Ovary (tissue), 9 donors: ENCODE data around the gene RIPOR3. TPM values are rescaled to one million over a fixed set of nuclear protein-coding genes. Genes with fewer than 3 reads are reported as not detected.

Source experiments
- DNase-seq, 5 donors: peaks; one replicate each; pipeline ENCODE4 v3.0.0-alpha.2; 2019 to 2020
- H3K27ac ChIP-seq, 2 donors: fragments of 200-600 bp; one replicate each; pipeline versions ENCODE4 v1.5.1 to v1.8.0; 2019 to 2022
- H3K27me3 ChIP-seq: fragments of 200-600 bp; one replicate; pipeline ENCODE4 v1.8.0; 2022
- H3K36me3 ChIP-seq: fragments of 200-600 bp; sonication (generic); one replicate; pipeline ENCODE4 v1.5.1; 2019
- H3K4me1 ChIP-seq: one replicate; pipeline ENCODE4 v1.8.1; 2013; ENCODE audit warnings: mild to moderate bottlenecking, moderate library complexity; ENCODE audit not compliant: insufficient read depth
- H3K4me3 ChIP-seq: fragments of 200-600 bp; sonication (generic); one replicate; pipeline ENCODE4 v1.5.1; 2017
- H3K9me3 ChIP-seq, 2 donors: fragments of 200-600 bp in 1 of 2; sonication (generic) in 1 of 2; one replicate each; pipeline versions ENCODE4 v1.5.1 to v1.8.1; 2013 to 2019; ENCODE audit warnings: mild to moderate bottlenecking in 1 of 2, moderate library complexity in 1 of 2
- EP300 ChIP-seq: sonication (generic); formaldehyde crosslinking; IDR thresholded peaks from one replicate; pipeline ENCODE4 v1.6.1; 2017; ENCODE audit warnings: antibody characterized with exemption
- POLR2A ChIP-seq: fragments of 450-650 bp; IDR thresholded peaks from one replicate; pipeline ENCODE4 v1.6.1; 2017; ENCODE audit warnings: antibody characterized with exemption, mild to moderate bottlenecking, moderate library complexity
- WGBS, 3 donors: extraction: QIAGEN DNeasy Blood & Tissue Kit in 1 of 3; methylation state at CpG; one replicate each; pipeline versions ENCODE4 v1.1.5 to v1.1.7; 2013 to 2017; 5-methylcytosine and 5-hydroxymethylcytosine counted together
- intact Hi-C, 4 donors: fragments of 100-400 bp; cut with DNase I; formaldehyde crosslinking; loops; one replicate each; pipeline versions ENCODE4 v1.11.0 to v1.15.1; 2022 to 2023
- polyA plus RNA-seq, 2 donors: library from polyadenylated mRNA; stranded (reverse); fragments of 200-250 nt in 1 of 2; fragments of 350-450 nt in 1 of 2; fragmentation: Illumina TruSeq in 1 of 2; extraction: RNeasy Lipid Tissue Mini Kit (QIAGEN cat#74804) in 1 of 2; gene quantifications; one replicate each; pipeline ENCODE4 v1.2.3, GENCODE V29; 2013 to 2014
- total RNA-seq, 7 donors: library from RNA; depleted of rRNA in 2 of 7; stranded (reverse); fragments of >200 nt in 2 of 7; fragmentation: NEBNext Ultra II Directional in 3 of 7; extraction: Animal tissue kit (Norgen Biotek cat#: 25700) in 3 of 7; gene quantifications; one replicate each; pipeline versions ENCODE4 v1.1.0 to v1.2.4, GENCODE V29; 2016 to 2023
- TF ChIP-seq, protein P1 (sequence below), 3 donors: fragments of 450-650 bp in 2 of 3; fragments of 200-600 bp in 1 of 3; IDR thresholded peaks; one replicate each; pipeline versions ENCODE4 v1.5.1 to v1.8.0; 2016 to 2022; ENCODE audit warnings: antibody characterized with exemption in 3 of 3, mild to moderate bottlenecking in 1 of 3
- donor health status: DM: no; HTN: no; CAD: no; lungs with moderate emphysema.
- donor health status: DM: no; HTN: no; CAD: no.
- donor health status: Bipolar disorder and iron deficiency.
- donor health status: DM: yes; HTN: yes; CAD: no.
- donor health status: DM: no; HTN: no; CAD: no.
- donor health status: DM: yes; HTN: yes; CAD: no.

The RIPOR3 gene
- total and polyA plus RNA-seq, 9 donors: 1.3 to 22.7 (median 8.0) TPM

DNA sequence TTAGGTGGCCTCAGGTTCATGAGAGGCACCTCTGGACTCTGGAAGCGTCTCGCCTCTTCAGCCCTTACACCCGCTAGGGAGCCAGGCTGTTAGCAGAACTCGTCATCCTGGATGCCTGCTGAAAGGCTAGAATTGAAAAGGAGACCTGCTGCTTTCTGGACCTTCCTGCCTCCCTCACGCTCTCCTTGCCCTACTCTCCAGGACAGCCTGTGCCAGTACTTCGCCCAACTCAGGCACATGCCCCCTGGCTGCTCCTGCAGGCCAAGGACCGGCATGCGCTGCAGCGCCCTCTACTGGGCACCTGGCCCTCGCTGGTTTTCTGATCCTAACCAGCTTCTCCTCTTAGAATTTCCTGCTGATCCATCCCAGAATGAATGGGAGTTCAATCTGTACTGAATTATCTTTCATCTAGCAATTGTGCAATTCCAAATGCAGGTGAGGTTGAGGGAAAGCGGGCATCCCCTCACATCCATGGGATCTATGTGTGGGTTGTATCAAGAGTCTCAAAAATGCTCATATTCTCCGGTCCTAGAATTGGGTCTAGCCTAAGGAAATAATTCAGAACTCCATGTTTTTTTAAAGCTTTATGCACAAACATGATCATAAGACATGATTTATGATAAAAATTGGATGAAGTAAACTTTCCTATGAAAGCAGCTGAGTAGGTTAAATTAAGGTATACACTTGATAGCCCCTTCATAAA is 103.2 kb downstream of the RIPOR3 start:
- Histone ChIP-seq H3K4me1 (peaks cover 6% of the 10 kb centered on the region), H3K36me3 (no peaks in the 10 kb centered on the region)
- WGBS, 3 donors: 72 to 75% (median 72%) methylated on average over 12 of the region's 12 CpGs

DNA sequence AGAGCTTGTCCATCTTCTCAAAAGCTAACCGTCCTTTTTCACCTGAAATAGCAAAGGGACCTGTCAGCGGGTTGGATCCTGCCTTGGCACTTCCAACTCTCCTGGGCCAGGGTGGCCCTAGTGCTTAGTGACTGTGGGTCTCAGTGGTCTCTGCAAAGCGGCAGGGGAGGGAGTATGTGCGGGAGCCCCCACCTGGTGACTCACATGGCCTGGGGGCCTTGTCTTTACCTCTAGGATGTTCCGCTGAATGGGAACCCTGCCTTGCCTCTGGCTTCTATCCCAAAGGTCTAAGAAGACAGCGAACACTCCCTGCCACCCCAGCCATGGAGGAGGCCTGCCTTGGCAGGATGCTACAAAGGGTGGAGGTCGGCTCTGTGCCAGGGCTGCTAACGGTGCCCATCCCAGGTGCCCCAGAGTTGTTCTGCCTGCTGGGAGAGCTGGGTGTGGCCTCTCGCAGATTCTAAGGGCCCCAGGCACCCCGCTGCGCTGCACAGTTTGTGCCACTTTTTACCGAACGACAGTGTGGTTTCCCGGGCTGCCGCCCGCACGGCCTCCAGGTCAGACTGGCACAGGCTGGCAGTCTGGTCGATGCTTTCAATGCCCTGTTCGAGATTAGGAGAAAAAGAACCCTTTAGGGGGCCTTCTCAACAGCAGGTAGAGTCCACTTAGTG is 103.9 kb downstream of the RIPOR3 start:
- H3K36me3 ChIP-seq: no peaks in the 10 kb centered on the region
- peak in 2 of 5 donors; percentile 41 to 45 for DNase-seq
- H3K27ac ChIP-seq: no peak overlapping the region
- no peaks in the 10 kb centered on the region for H3K9me3 ChIP-seq
- TF ChIP-seq POLR2A: no peak
- TF ChIP-seq, protein P1, sequence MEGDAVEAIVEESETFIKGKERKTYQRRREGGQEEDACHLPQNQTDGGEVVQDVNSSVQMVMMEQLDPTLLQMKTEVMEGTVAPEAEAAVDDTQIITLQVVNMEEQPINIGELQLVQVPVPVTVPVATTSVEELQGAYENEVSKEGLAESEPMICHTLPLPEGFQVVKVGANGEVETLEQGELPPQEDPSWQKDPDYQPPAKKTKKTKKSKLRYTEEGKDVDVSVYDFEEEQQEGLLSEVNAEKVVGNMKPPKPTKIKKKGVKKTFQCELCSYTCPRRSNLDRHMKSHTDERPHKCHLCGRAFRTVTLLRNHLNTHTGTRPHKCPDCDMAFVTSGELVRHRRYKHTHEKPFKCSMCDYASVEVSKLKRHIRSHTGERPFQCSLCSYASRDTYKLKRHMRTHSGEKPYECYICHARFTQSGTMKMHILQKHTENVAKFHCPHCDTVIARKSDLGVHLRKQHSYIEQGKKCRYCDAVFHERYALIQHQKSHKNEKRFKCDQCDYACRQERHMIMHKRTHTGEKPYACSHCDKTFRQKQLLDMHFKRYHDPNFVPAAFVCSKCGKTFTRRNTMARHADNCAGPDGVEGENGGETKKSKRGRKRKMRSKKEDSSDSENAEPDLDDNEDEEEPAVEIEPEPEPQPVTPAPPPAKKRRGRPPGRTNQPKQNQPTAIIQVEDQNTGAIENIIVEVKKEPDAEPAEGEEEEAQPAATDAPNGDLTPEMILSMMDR (IDR thresholded peaks at IDR 0.05): no peak
- TF ChIP-seq EP300: no peak
- H3K4me1 ChIP-seq: peaks cover 3% of the 10 kb centered on the region
- no peaks in the 10 kb centered on the region for H3K27me3 ChIP-seq
- 86 to 90% (median 87%) methylated on average over 19 of the region's 19 CpGs for WGBS, 3 donors
- no peak overlapping the region for H3K4me3 ChIP-seq
- intact Hi-C loops: loop anchor here in 2 of 4 donors (10.0 kb wide), 2 partner anchors 113 to 603 kb away; partner anchors contain the start of gene SNAI1 (in 1 of the 2)

More for the DNA sequence above, 103.2 kb downstream of the RIPOR3 start:
- Histone ChIP-seq H3K9me3 (no peaks in the 10 kb centered on the region), H3K27me3 (no peaks in the 10 kb centered on the region), H3K4me3 (no peak overlapping the region), H3K27ac (no peak overlapping the region)
- no peak for TF ChIP-seq EP300
- TF ChIP-seq, protein P1 (IDR thresholded peaks at IDR 0.05): peak; percentile 60 to 74 (median 72)
- no peak for TF ChIP-seq POLR2A
- intact Hi-C loops: loop anchor here in 2 of 4 donors (10.0 kb wide), 2 partner anchors 113 to 603 kb away; partner anchors contain the start of gene SNAI1 (in 1 of the 2)
- peak; percentile 67 to 85 (median 78) for DNase-seq

DNA sequence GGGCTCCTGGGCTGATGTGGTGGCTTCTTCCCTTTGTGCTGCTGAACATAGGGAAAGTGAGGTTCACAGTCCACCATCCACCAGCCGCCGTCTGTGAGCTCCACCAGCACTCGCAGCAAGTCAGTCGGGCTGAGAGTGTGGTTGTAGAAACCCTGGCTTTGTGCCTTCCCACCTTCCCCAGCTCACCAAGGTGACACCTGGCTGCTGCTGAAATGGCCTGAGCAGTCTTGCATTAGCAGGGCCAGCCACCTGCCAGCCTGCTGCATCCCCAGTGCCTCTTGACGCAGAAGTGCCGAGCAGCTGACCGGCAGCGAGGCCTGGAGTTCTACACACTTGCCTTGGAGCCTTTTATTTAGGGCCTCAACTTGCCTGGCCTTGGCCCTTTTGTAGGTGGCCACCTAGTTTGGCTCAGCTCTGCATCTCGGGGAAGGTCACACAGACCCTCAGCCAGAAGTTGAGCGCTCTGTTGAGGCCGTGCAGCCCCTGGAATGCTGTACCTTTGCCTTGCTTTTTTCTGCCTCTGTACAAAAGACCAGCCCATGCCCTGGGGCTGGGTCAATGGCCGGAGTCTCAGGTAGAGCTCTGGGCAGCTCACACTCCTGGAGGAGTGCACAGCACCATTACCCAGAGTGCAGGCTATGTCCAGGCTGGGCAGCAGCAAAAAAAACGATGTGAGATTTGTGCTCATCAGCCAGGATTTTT is 104.7 kb downstream of the RIPOR3 start:
- Histone ChIP-seq H3K4me3 (no peak overlapping the region), H3K27me3 (no peaks in the 10 kb centered on the region), H3K4me1 (no peaks in the 10 kb centered on the region), H3K36me3 (no peaks in the 10 kb centered on the region), H3K9me3 (no peaks in the 10 kb centered on the region), H3K27ac (no peak overlapping the region)
- DNase-seq: peak in 1 of 5 donors; percentile 19
- WGBS, 3 donors: 73 to 86% (median 75%) methylated on average over 13 of the region's 13 CpGs
- TF ChIP-seq EP300 (no peak), POLR2A (no peak)
- TF ChIP-seq, protein P1 (IDR thresholded peaks at IDR 0.05): no peak
- intact Hi-C loops: loop anchor here in 2 of 4 donors (10.0 kb wide), 2 partner anchors 112 to 602 kb away; partner anchors contain the start of gene SNAI1 (in 1 of the 2)

DNA sequence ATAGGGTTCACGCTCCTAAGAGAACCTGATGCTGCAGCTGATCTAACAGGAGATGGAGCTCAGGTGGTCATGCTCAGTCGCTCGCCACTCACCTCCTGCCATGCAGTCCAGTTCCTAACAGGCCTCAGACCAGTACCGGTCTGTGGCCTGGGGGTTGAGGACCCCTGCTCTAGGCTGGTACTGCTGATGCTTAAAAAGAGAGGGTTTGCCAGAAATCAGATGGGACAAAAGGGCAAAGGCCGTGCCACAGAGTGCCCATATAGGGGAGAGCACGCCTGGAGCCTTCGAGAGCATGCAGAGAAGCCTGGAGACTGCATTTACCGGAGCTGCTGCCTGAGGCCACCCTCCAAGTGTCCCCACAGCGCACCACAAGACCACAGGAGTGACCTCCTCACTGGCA is 105.7 kb downstream of the RIPOR3 start:
- H3K4me3 ChIP-seq: no peak overlapping the region
- intact Hi-C loops: loop anchor here in 2 of 4 donors (10.0 kb wide), 2 partner anchors 111 to 601 kb away; partner anchors contain the start of gene SNAI1 (in 1 of the 2)
- H3K4me1 ChIP-seq: no peaks in the 10 kb centered on the region
- peak in 1 of 5 donors; percentile 27 for DNase-seq
- no peaks in the 10 kb centered on the region for H3K36me3 ChIP-seq
- H3K27me3 ChIP-seq: no peaks in the 10 kb centered on the region
- no peaks in the 10 kb centered on the region for H3K9me3 ChIP-seq
- TF ChIP-seq POLR2A: no peak
- no peak for TF ChIP-seq EP300
- TF ChIP-seq, protein P1 (IDR thresholded peaks at IDR 0.05): no peak
- no peak overlapping the region for H3K27ac ChIP-seq
- 93 to 94% (median 93%) methylated on average over 9 of the region's 9 CpGs for WGBS, 3 donors
